ENCODE results near the gene PTOV1.
"Not testable (repeated sequence)": the region's sequence is repeated elsewhere in the genome, so short reads cannot be mapped to it uniquely, and the experiment has no call there.

The PTOV1 gene

DNA sequence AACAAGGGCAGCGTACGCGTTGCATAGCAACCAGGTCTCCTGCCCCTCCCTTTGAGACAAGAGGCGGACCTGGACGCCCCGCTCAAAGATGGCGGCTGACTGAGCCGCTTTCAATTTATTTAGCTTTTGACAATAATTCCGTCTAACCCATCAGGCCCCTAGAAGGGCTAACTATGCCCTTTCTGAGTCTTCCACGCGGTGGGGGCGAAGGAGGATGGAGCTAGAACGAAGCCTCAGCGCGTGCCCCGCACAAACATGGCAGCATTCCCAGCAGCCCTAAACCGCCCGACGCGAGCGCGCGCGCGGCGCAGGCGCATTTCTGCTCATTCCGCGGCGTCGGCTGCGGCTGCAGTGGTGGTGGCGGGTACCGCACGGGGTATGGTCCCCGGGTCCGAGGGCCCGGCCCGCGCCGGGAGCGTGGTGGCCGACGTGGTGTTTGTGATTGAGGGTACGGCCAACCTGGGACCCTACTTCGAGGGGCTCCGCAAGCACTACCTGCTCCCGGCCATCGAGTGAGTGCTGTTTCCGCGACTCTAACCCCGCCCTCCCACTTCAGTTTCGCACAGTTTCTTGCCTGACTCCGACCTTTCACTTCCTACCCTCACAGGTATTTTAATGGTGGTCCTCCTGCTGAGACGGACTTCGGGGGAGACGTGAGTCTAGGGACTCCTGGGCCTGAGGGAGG lies 32.9 kb upstream of the PTOV1 start, which contains the start of gene MED25:
Gene MED25, plus strand, starts transcription at position 326 of the 685 bp plus-strand sequence. Its CDS starts 53 bp downstream, at position 379.
- DNase-seq (ENCODE audit: low read depth, low spot score), result peak; percentile 63

DNA sequence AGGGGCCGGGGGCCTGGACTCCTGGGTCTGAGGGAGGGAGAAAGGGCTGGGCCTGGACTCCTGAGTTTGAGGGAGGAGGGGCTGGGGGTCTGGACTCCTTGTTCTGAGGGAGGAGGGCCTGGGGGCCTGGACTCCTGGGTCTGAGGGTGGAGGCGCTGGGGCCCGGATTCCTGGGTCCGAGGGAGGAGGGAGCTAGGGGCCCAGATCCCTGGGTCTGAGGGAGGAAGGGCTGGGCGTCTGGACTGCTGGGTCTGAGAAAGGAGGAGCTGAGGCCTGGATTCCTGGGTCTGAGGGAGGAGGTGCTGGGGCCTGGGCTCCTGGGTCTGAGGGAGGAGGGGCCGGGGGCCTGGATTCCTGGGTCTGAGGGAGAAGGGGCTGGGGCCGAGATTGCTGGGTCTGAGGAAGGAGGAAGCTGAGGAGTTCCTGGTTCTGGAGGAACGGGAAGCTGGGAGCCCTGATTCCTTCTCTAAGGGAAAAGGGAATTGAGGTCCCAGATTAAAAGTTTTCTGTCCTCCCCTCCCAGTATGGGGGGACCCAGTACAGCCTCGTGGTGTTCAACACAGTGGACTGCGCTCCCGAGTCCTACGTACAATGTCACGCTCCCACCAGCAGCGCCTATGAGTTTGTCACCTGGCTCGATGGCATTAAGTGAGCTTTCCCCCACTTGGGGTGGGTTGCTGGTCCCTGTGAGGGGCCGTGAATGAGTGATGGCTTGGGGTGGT lies 32.1 kb upstream of the PTOV1 start:
- DNase-seq (ENCODE audit: low read depth, low spot score), result no peak

GRCh38 chr19:49819452-49820115 lies 31.4 kb upstream of the PTOV1 start:
- not testable (repeated sequence) for DNase-seq (ENCODE audit: low read depth, low spot score)

DNA sequence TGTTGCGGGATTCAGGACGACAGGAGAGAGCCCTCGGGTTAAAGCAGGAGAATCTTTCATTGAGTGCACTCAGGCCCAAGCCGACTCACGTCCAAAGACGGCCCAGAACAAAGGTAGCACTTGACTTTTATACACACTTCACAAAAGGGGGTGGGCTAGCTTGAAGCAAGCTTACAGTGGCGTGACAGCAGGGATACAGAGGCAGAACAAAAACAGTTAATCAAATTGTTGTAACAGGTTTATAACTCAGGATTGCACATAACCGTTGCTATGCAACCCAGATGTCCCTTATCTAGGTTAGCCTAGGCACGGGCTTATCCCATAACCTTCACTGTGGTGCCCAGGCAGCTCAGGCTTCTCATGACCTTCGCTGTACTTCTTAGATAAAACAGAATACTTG lies 30.8 kb upstream of the PTOV1 start:
- DNase-seq (ENCODE audit: low read depth, low spot score), result no peak

DNA sequence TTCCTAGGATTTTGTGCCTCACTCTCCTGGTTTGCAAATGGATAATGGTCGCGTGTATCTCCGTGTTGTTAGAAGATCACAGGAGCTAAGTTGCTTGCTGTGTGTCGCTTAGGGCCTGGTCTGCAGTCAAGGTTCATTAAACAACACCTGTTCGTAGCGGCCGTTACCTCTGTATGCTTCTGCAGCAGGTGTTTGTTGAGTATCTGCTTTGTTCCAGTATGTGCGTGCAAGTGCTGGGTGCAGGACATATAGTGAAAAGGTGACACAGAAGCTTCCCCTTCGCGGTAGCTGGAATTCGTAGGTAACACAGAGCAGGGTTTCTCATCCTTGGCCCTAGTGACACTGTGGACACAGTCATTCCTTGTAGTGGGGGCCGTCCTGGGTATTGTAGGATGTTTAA lies 27.5 kb upstream of the PTOV1 start:
- DNase-seq (ENCODE audit: low read depth, low spot score), result no peak

GRCh38 chr19:49824662-49825061 lies 26.3 kb upstream of the PTOV1 start:
- no peak for DNase-seq (ENCODE audit: low read depth, low spot score)

GRCh38 chr19:49827034-49827433 lies 23.9 kb upstream of the PTOV1 start:
- no peak for DNase-seq (ENCODE audit: low read depth, low spot score)

- DNase-seq (ENCODE audit: low read depth, low spot score), result no peak
Observed at GRCh38 chr19:49829200-49829599, 21.8 kb upstream of the PTOV1 start.

DNA sequence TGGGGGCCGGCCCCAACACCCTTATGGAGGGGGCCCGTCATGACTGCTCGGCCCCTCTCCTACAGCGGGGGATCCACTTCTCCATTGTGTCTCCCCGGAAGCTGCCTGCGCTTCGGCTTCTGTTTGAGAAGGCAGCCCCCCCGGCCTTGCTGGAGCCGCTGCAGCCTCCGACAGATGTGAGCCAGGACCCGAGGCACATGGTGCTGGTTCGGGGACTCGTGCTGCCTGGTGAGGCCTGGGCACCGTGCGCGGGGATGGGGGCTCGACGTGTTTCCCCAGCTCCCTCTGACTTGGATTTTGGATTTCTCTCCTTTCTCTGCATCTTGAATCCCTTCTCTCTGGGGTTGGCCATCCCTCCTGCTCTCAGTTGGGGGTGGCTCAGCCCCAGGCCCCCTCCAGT lies 21.2 kb upstream of the PTOV1 start:
- DNase-seq (ENCODE audit: low read depth, low spot score), result no peak

DNA sequence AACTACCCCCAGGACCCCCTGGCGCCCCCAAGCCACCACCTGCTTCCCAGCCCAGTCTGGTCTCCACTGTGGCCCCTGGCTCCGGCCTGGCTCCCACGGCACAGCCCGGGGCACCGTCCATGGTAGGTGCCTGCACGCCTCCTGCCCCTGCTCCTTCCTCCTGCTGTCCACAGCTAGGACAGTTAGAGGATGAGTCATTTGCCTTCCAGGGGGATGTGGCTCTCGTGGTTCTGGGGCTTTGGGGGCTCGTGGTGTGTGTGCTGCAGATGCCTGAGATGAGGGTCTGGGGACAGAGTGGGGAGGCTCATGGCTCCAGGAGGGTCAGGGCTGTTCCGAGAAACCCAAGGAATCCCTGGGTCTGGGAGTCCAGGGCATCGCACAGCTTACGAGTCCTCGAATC lies 20.2 kb upstream of the PTOV1 start:
- no peak for DNase-seq (ENCODE audit: low read depth, low spot score)

DNA sequence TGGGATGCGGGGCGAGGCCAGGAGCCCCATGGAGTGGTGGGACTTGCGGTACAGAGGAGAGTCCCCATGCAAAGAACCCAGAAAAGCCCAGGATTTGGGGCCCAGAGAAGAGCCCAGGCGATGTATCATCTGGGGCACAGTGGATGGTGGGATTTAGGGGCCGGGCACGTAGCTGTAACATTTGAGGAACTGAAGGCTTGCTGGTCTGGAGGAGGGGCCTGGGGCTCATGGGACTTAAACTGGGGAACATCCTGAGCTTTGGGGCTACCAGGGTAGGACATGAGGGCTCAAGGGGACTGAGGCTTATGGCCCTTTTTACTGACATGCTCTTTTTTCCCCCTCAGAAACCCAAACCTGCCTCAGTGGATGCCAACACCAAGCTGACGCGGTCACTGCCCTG lies 19.4 kb upstream of the PTOV1 start:
- DNase-seq (ENCODE audit: low read depth, low spot score), result no peak

DNA sequence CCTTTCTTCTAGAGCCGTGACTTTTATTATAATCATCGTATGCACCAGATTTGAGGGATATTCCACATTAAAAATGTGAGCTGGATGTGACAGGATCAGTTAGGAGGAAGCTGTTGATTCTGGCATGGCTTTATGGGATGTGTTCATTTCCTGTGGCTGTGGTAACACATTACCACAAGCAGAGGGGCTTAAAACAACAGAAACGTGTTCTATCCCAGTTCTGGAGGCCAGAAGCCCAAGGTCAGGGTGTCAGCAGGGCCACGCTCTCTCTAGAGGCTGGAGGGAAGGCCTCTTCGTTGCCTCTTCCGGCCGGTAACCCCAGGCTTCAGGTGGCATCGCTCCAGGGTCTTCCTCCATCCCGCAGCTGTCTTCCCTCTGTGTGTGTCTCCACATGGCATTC lies 18.4 kb upstream of the PTOV1 start:
- DNase-seq (ENCODE audit: low read depth, low spot score), result no peak

DNA sequence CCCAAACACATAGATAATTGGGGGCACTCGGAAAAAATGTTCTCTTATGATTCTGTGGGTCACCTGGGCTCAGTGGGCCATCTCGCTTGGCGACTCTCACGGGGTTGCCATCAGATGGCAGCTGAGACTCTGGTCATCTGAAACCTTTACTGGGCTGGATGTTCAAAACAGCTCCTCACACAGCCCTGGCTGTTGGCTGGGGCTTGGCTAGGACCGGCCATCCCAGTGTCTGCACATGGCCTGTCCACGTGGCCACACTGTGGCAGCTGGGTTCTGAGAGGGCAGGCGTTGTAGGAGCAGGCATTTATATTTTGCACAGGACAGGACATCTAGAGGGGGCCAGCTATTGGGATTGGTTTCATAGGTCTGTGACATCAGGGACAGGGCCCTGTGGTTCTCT lies 17.4 kb upstream of the PTOV1 start:
- no peak for DNase-seq (ENCODE audit: low read depth, low spot score)

DNA sequence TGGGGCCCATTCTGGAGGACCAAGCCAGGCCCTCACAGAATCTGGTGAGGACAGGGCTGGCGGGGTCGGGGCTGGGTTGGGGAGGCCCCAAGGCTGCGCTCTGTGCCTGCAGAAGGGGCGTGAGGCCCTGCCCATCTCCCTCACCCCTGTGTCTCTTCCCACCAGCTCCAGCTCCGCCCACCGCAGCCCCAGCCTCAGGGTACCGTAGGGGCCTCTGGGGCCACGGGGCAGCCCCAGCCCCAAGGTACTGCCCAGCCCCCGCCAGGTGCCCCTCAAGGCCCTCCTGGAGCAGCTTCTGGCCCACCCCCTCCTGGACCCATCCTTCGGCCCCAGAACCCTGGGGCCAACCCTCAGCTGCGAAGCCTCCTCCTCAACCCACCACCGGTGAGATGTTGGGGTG lies 15.4 kb upstream of the PTOV1 start:
- no peak for DNase-seq (ENCODE audit: low read depth, low spot score)

DNA sequence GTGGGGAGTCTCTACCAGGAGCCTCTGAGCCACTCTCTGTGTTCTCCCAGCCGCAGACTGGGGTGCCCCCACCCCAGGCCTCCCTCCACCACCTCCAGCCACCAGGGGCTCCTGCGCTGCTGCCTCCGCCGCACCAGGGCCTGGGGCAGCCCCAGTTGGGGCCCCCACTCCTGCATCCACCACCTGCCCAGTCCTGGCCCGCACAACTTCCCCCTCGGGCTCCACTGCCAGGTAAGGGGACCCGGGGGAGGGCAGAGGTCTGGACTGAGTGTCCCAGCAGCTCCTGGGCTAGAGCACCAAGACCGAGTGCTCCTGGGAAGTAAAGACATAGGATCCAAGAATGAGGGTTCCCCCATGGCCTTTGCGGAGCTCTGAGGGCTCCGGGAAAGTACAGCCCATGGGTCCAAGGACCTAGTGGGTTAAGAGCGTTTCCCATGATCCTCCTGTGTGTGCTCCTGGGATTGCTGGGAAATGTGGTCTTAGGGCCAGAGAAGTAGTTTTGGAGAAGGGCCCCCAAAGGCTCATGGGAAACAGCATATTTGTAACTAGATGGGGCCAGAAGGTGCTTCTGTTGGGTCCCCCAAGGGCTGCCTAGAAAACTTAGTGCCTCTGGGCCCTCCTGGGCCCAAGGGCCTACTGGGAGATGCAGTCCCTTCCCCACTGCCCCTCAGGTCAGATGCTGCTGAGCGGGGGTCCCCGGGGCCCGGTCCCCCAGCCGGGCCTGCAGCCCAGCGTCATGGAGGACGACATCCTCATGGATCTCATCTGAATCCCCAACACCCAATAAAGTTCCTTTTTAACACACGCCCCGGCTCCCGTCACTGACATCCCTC lies 14.6 kb upstream of the PTOV1 start:
- no peak for DNase-seq (ENCODE audit: low read depth, low spot score)

DNA sequence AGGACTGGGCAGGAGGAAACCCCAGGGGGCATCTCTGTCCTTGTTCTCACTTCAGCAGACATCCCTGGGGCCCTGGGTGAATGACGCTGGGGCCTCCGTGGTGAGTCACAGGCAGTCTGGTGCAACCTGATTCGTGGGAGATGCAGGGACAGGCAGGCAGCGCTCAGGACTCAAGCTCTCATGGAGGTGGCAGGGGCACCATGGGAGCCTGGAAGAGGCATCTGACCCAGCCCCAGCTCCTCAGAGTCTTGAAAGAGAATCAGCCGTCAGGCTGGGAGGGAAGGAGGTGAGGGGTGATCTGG lies 14.0 kb upstream of the PTOV1 start:
- no peak for DNase-seq (ENCODE audit: low read depth, low spot score)

GRCh38 chr19:49837425-49837824 lies 13.5 kb upstream of the PTOV1 start:
- no peak for DNase-seq (ENCODE audit: low read depth, low spot score)

DNA sequence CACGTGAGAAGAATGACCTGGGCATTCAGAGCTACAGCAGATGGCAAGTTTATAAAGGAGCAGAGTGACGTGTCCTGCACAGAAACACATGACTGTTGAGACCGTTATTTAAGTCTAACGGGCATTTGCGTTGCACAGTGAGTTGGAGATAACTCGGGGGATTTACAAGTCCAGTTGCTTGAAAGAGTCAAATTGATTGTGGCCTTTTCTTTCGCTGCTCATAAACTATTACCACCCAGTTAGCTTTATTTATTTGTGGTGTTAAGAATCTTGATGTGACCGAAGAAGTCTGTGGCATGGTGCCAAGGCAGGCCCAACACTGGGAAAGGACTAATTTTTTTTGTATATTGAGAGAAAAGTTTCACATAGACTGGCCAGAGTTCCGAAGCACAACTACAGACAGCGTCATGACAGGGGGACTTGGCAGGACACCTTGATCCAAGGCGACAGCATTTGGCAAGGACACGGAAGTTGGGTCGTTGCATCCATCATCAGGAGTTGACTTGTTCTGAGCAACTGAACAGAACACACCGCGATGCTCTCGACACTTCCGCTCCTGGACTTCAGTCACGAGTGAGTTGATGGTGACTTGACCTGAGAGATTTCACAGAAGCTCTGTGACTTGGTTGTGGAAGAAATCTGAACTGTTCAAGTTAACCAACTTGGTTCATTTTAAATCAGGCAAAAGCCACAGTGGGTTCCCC lies 11.9 kb upstream of the PTOV1 start:
- DNase-seq (ENCODE audit: low read depth, low spot score), result no peak

DNA sequence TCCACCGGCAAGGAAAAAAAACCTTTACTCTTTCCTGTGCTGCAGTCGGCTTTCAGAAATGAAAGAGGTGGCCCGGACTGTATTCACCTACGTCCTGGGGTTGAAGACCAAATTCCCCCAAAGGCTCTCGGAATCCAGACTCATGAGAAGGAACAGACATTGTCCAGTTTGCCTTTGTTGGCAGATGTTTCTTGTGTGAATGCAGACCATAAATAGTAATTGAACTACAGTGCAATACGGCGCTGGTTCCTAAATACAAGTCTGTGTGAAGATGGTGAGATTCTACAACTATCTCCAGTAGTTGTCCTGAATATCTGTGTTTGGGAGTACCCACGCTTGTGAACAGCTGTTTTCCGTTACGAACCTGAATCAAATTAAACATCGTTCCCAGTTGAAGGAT lies 11.2 kb upstream of the PTOV1 start:
- no peak for DNase-seq (ENCODE audit: low read depth, low spot score)

GRCh38 chr19:49840321-49840720 lies 10.6 kb upstream of the PTOV1 start:
- DNase-seq (ENCODE audit: low read depth, low spot score), result no peak

DNA sequence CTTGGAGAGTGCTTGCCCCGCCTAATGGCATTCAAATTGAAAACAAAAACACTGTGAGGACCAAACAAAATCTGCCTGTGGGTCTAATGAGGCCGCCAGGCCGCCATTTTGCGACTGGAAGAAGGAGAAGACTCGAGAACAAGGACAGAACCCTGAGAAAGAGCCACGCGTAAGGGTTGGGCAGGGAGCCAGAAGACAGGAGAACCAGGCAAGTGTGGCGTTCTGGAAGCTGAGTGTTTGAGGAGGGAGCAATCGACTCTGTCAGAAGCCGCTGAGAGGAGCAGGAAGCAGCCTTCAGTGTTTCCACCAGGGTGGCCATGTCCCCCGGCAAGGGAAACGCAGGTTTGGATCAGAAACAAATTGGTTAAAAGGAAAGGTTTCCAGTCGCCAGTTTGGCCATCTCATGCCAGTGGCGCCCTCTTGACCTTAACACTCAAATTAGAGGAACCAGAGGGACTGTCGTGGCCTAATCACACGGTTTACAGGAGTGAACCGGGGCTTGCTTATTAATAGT lies 10.2 kb upstream of the PTOV1 start:
- DNase-seq (ENCODE audit: low read depth, low spot score), result no peak
